DMS 273 treated with DMSO at 0.1 percent for 48 hours (cell line): ENCODE data around the gene RASAL1.

Source experiments
- DNase-seq: peaks from one replicate; lab custom pipeline; 2025; lab: John Stamatoyannopoulos, UW

RASAL1 gene

GRCh38 chr12:113071135-113072112 is 64.1 kb downstream of the RASAL1 start:
- no peak for DNase-seq

- DNase-seq, result no peak
These were observed 65.2 kb downstream of the RASAL1 start for GRCh38 chr12:113070117-113070906.

- no peak for DNase-seq
These were observed 65.8 kb downstream of the RASAL1 start for GRCh38 chr12:113069751-113070116.

- DNase-seq, result no peak
These were observed 66.4 kb downstream of the RASAL1 start for GRCh38 chr12:113069149-113069548.

- no peak for DNase-seq
These were observed 67.3 kb downstream of the RASAL1 start for GRCh38 chr12:113067987-113068935.

- DNase-seq, result no peak
These were observed 68.7 kb downstream of the RASAL1 start for GRCh38 chr12:113066813-113067400.

GRCh38 chr12:113065126-113066007 is 70.2 kb downstream of the RASAL1 start:
- DNase-seq, result no peak

- no peak for DNase-seq
These were observed 71.0 kb downstream of the RASAL1 start for GRCh38 chr12:113064395-113065125.

GRCh38 chr12:113063396-113064350 is 71.9 kb downstream of the RASAL1 start:
- DNase-seq, result no peak

- no peak for DNase-seq
These were observed 72.8 kb downstream of the RASAL1 start for GRCh38 chr12:113062502-113063395.

GRCh38 chr12:113061061-113061694 is 74.4 kb downstream of the RASAL1 start:
- no peak for DNase-seq

- no peak for DNase-seq
These were observed 75.1 kb downstream of the RASAL1 start for GRCh38 chr12:113060336-113060960.

GRCh38 chr12:113059071-113059595 is 76.4 kb downstream of the RASAL1 start:
- DNase-seq, result no peak

- no peak for DNase-seq
These were observed 77.0 kb downstream of the RASAL1 start for GRCh38 chr12:113058553-113058952.

GRCh38 chr12:113057565-113058485 is 77.7 kb downstream of the RASAL1 start:
- no peak for DNase-seq
